GM18867 (cell line): ENCODE data around the gene PRKCE.

ENCODE experiments used
- ATAC-seq: cut with Tn5 transposase; IDR thresholded peaks from one replicate; pipeline ENCODE4 v1.9.1; 2021; ENCODE audit warnings: mild to moderate bottlenecking, moderate library complexity; ENCODE audit not compliant: unreplicated experiment

The PRKCE gene

DNA sequence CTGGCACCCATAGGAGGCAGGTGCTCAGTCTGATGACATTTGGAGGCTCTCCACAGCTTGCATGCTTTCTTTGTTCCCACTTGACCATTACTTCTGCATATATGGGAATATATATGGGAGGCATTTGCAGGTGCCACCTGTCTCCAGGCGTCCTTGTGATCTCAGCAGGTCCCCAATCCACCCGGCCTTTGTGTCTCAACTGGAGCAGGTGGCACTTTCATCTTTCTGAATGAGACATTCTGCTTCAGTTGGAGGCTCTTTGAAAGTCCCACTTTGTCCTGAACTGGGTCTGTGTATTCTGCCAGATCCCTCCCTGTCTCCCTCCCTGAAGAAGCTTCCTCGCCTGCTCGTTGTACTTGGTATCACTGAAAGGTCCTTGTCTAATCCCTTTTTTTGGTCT is 327.6 kb downstream of the PRKCE start:
- no peak for ATAC-seq

- ATAC-seq = no peak
Measured at GRCh38 chr2:45980161-45980865, 328.8 kb downstream of the PRKCE start.

- no peak for ATAC-seq
Measured at GRCh38 chr2:45981384-45981930, 330.0 kb downstream of the PRKCE start.

GRCh38 chr2:45982096-45982495 is 330.6 kb downstream of the PRKCE start:
- no peak for ATAC-seq

DNA sequence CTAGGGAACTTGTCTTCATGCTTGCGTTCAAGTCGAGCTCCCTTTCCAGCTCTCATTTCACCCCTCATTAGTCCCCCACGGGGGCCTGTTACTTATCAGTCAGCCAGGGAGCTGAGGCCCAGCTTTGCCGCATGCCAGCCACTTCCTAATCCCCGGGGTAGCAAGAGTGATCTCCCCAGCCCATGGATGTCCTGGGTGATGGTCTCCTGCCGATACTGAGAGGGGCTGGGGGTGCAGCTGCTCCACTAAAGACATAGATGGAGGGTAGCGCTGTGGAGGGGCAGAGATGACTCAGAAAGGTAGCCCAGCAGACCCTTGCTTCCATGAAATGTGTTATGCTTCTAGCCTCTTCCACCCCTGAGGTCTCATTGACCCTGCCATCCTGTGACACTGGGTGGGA is 331.7 kb downstream of the PRKCE start:
- no peak for ATAC-seq

DNA sequence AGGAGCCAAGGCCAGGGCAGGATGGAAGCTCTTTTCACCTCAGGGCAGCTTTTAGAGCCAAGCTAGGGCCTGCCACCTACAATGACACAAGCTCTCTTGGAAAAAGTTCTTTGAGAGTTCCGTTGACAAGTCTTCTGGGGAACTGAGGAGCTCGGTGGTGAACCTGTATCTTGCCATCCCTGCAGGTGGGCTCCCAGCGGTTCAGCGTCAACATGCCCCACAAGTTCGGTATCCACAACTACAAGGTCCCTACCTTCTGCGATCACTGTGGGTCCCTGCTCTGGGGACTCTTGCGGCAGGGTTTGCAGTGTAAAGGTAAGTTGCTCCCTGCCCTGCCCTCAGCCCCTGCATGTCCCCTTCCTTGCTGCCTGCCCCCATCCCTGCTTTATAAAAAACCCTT is 332.9 kb downstream of the PRKCE start:
- ATAC-seq = no peak

DNA sequence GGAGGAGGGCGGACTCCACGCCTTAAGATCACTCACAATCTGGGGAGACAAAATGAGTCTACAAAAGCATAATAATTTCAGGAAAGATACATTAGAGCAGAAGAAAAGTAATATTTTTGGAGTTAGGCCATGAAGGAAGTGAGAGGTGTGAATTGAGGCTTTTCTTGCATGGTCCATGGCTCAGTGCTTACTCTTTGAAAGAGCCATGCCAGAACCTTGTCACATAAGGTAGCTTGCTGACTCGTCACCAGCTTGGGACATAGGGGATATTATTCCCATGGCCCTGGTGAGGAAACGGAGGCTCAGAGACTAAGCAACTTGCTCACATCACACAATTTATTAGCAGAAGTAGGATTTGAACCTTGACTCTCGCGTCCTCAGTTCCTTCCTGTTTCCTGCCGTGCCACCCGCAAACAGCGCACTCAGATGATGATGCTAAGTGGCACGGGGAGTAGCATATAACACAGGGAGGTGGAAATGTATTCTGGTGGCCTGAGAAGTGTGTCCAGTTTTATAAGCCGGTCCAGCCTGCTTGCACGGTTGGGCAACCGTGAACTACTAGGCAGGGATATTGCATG is 333.5 kb downstream of the PRKCE start:
- ATAC-seq = no peak

- ATAC-seq = no peak
Measured at GRCh38 chr2:45986509-45986908, 335.0 kb downstream of the PRKCE start.

DNA sequence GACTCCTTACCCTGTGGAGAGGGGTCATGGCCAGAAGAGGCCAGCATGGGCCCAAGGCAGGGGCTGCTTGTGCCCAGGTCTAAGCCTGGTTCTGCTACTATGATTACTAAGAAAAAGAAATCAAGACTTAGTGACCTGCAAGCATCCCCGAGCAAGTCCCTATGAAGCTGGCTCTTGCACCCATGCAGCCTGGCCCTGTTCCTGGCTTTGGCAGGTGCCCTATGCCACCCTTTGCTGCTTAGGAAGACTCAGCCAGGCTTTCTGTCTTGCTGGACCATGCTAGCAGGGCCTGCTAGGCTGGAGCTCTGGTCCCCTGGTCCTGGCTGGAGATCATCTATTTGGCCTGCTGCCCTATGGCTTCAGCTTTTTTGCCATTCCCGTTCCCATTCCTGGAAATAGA is 336.4 kb downstream of the PRKCE start:
- ATAC-seq = no peak

GRCh38 chr2:45988879-45989278 is 337.4 kb downstream of the PRKCE start:
- ATAC-seq = no peak

GRCh38 chr2:45990131-45990530 is 338.7 kb downstream of the PRKCE start:
- no peak for ATAC-seq

GRCh38 chr2:45992021-45992740 is 340.7 kb downstream of the PRKCE start:
- no peak for ATAC-seq

- no peak for ATAC-seq
Measured at GRCh38 chr2:45992741-45993475, 341.4 kb downstream of the PRKCE start.

DNA sequence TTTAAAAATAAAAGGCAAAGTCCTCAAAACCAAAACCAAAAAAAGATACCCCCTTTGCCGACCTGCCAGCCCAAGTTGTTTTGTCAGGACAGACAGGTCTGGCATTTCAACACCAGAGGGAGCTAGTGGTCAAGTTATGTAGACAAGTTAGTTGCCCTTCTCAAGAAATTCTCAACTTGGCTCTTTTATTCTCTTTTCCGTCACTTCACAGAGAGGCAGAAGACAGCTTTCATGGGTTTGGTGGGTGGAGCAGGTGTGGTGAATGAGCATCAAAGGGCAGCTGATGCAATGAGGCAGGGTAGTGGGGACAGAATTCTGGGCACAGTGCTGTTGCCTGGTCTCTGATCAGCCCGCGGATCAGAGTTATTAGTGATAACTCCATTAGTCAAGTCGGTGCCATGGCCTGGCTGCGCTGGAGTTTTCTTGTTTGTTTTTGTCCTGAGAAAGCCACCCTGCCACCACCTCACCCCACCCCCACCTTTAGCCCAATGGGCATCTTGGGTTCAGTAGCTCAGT is 342.1 kb downstream of the PRKCE start:
- ATAC-seq = peak; percentile 45

GRCh38 chr2:45994060-45994459 is 342.6 kb downstream of the PRKCE start:
- ATAC-seq = no peak

DNA sequence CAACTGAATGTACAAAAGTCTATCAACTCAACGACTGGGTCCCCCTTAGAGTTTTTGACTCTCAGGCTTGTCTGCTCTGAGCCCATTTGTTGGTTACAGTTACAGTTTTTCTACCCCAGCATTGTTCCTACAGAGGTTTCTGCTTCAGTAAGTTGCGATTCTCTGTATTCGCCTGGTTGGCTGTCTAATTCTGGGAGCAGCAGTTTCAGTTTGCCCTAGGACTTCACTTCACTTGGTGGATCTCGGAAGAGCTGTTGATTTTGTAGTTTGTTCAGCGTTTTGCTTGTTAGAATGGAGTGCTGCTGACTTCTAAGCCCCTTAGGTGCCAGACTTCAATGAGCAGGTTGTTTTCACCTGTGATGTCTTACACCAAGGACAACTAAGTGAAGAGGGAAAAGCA is 349.2 kb downstream of the PRKCE start:
- ATAC-seq = no peak

DNA sequence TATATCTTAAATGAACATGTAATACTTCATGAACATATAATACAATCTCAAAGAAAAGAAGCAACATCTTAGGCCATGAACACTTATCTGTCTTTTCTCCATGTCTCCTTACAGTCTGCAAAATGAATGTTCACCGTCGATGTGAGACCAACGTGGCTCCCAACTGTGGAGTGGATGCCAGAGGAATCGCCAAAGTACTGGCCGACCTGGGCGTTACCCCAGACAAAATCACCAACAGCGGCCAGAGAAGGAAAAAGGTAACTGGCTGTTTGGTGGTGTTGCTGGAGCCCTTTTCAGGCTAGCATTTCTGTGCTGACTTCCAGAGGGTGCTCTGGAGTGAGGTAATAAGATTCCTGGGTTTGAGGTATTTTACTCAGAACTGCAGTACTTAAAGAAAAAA is 349.8 kb downstream of the PRKCE start:
- ATAC-seq = no peak

GRCh38 chr2:46001741-46002506 is 350.4 kb downstream of the PRKCE start:
- no peak for ATAC-seq

- ATAC-seq = no peak
Measured at GRCh38 chr2:46002507-46002883, 351.0 kb downstream of the PRKCE start.

DNA sequence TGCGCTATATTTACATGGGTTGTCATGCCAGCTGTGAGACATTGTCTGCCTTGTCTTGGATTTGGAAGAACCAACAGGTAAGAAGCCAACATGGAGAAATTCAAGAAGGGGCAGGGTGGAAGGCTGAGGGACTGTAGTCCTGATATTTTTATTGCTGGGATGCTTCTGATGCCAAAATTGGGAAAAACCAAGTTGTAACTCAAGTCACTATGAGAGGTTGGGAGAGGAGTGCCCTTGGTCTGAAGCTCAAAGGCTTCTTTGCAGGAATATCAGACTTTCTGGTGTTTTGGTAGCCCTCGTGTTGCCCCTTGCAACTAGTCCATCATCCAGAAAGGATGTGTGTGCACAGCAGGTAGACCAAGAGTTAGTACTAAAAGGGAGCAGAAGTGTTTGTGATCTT is 351.5 kb downstream of the PRKCE start:
- ATAC-seq = no peak
